K562 (cell line): ENCODE measurements around the gene ZNF319. TPM values are rescaled to one million over a fixed set of nuclear protein-coding genes. Genes with fewer than 3 reads are reported as not detected.
A peak's percentile ranks its signal among the peaks of the same experiment; 100 is the strongest.

Experiments
- ATAC-seq: fragments of 200-7000 bp; cut with Tn5 transposase; 3 replicates; pipeline ENCODE4 v1.9.1; 2020; ENCODE audit warnings: moderate library complexity
- BruUV-seq: library from RNA; stranded (reverse); fragments of 400-500 nt; replicated peaks from 2 replicates; lab custom pipeline; 2021; lab: Mats Ljungman, UMichigan
- CTCF ChIA-PET: fragments of 300-600 bp; formaldehyde crosslinking; extraction: SDS; loops from one replicate; lab custom pipeline; 2021; ENCODE audit warnings: low intra/inter-chr PET ratio; lab: Yijun Ruan, JAX
- POLR2A ChIA-PET: fragments of 300-600, 350-650 bp; sonication (Branson Sonifier 250); formaldehyde crosslinking; extraction: SDS; loops from one replicate; lab custom pipeline; 2021; ENCODE audit warnings: antibody characterized with exemption, inconsistent platforms; lab: Yijun Ruan, JAX
- DNase-seq, 4 experiments: peaks; one replicate each; pipeline versions ENCODE4 v3.0.0 to v3.0.0-alpha.2; 2011 to 2018; ENCODE audit warnings: low spot score in 3 of 4, mixed read lengths in 3 of 4; ENCODE audit errors: extremely low read depth in 1 of 4
- FAIRE-seq: peaks from 2 replicates; lab custom pipeline; 2011; peaks lifted over from hg19 to GRCh38; lab: Jason Lieb, UNC
- H2AFZ ChIP-seq: 2 replicates; pipeline ENCODE4 v1.6.0; 2011; ENCODE audit warnings: low read depth, low read length, control low read depth, inconsistent platforms
- H3K27ac ChIP-seq: fragments of 200-600 bp; 3 replicates; pipeline ENCODE4 v1.8.0; 2011; ENCODE audit warnings: low read depth, mild to moderate bottlenecking, control low read depth, inconsistent platforms, low read length, moderate library complexity, mixed read lengths; ENCODE audit errors: extremely low read depth
- H3K27me3 ChIP-seq, 2 experiments: fragments of 300-600 bp in 1 of 2; 2 replicates in 1 of 2; 3 replicates in 1 of 2; pipeline versions ENCODE4 v1.6.0 to v1.8.0; 2011; ENCODE audit warnings: inconsistent platforms in 2 of 2, low read length in 2 of 2, mild to moderate bottlenecking in 1 of 2, mixed read lengths in 1 of 2, moderate library complexity in 1 of 2; ENCODE audit not compliant: control insufficient read depth in 2 of 2, insufficient read depth in 2 of 2
- H3K36me3 ChIP-seq: fragments of 300-600 bp; 3 replicates; pipeline ENCODE4 v1.8.0; 2011; ENCODE audit warnings: mild to moderate bottlenecking, low read length, inconsistent platforms; ENCODE audit not compliant: control insufficient read depth, insufficient read depth
- H3K4me1 ChIP-seq, 2 experiments: fragments of 200-600 bp in 1 of 2; replicated peaks in 1 of 2; 2 replicates in 1 of 2; 3 replicates in 1 of 2; pipeline versions ENCODE4 v1.5.1 to v1.8.0; 2011; ENCODE audit warnings: inconsistent platforms in 2 of 2, low read length in 2 of 2, mild to moderate bottlenecking in 1 of 2, mixed read lengths in 1 of 2, moderate library complexity in 1 of 2; ENCODE audit not compliant: control insufficient read depth in 2 of 2, insufficient read depth in 2 of 2
- H3K4me2 ChIP-seq: 2 replicates; pipeline ENCODE4 v1.6.1; 2011; ENCODE audit warnings: low read length, control low read depth, inconsistent platforms, mixed read lengths; ENCODE audit not compliant: insufficient read depth
- H3K4me3 ChIP-seq: fragments of 200-600 bp; sonication (generic), shearing (Covaris generic); 2 replicates; pipeline ENCODE4 v1.5.1; 2016; ENCODE audit warnings: control low read depth, inconsistent platforms
- H3K79me2 ChIP-seq: fragments of 200-600 bp; 3 replicates; pipeline ENCODE4 v1.8.0; 2011; ENCODE audit warnings: low read length, inconsistent platforms; ENCODE audit not compliant: control insufficient read depth, insufficient read depth
- H3K9ac ChIP-seq, 2 experiments: 2 replicates each; pipeline versions ENCODE4 v1.6.0 to v1.6.1; 2011; ENCODE audit warnings: low read depth in 2 of 2, low read length in 2 of 2, control low read depth in 1 of 2, inconsistent platforms in 1 of 2, mild to moderate bottlenecking in 1 of 2, mixed read lengths in 1 of 2; ENCODE audit not compliant: insufficient read depth in 1 of 2
- H3K9me1 ChIP-seq: one replicate; pipeline ENCODE4 v1.6.0; 2011; ENCODE audit warnings: inconsistent platforms, mild to moderate bottlenecking, low read length, moderate library complexity; ENCODE audit not compliant: control insufficient read depth, insufficient read depth
- H3K9me3 ChIP-seq: replicated peaks from 2 replicates; pipeline ENCODE4 v1.5.1; 2011; ENCODE audit warnings: low read depth, low read length, inconsistent platforms; ENCODE audit not compliant: control insufficient read depth, insufficient read depth
- H4K20me1 ChIP-seq: replicated peaks from 2 replicates; pipeline ENCODE4 v1.6.1; 2011; ENCODE audit warnings: low read length, inconsistent platforms, mixed read lengths; ENCODE audit not compliant: control insufficient read depth, insufficient read depth
- AFF4 ChIP-seq: sonication (generic); formaldehyde crosslinking; IDR thresholded peaks from 2 replicates; pipeline ENCODE4 v1.8.0; 2023; ENCODE audit warnings: mild to moderate bottlenecking, missing genetic modification reagents
- BCL6 ChIP-seq: fragments of 250-450 bp; sonication (Bioruptor Pico); IDR thresholded peaks from 2 replicates; pipeline ENCODE4 v1.4.0; 2020
- DIDO1 ChIP-seq: fragments of 450-650 bp; IDR thresholded peaks from 2 replicates; pipeline ENCODE4 v1.6.1; 2016; ENCODE audit warnings: low read depth, missing biosample characterization, missing genetic modification characterization
- E2F6 ChIP-seq, 2 experiments: IDR thresholded peaks; 2 replicates each; pipeline ENCODE4 v1.6.1; 2011; ENCODE audit warnings: borderline replicate concordance in 1 of 2, control low read depth in 1 of 2, low read depth in 1 of 2, low read length in 1 of 2, mild to moderate bottlenecking in 1 of 2, mixed read lengths in 1 of 2, moderate library complexity in 1 of 2; ENCODE audit not compliant: insufficient read depth in 1 of 2, insufficient read length in 1 of 2, poor library complexity in 1 of 2, severe bottlenecking in 1 of 2; ENCODE audit errors: extremely low read depth in 1 of 2
- HNRNPL ChIP-seq: fragments of 200-400 bp; formaldehyde crosslinking; IDR thresholded peaks from 2 replicates; pipeline ENCODE4 v1.6.1; 2017; ENCODE audit warnings: low read depth, mild to moderate bottlenecking, low read length
- KDM5B ChIP-seq: fragments of 200-600 bp; sonication (generic); IDR thresholded peaks from 2 replicates; pipeline ENCODE4 v1.6.1; 2012; ENCODE audit warnings: low read depth, mild to moderate bottlenecking, moderate library complexity, low read length, control low read depth, inconsistent platforms; ENCODE audit not compliant: insufficient replicate concordance
- KLF1 ChIP-seq: fragments of 450-650 bp; IDR thresholded peaks from 2 replicates; pipeline ENCODE4 v1.6.1; 2016; ENCODE audit warnings: missing genetic modification characterization, missing compliant biosample characterization
- SMARCA5 ChIP-seq: fragments of 450-650 bp; IDR thresholded peaks from 2 replicates; pipeline ENCODE4 v1.6.1; 2016
- SMARCB1 ChIP-seq: IDR thresholded peaks from 2 replicates; pipeline ENCODE4 v1.6.1; 2011; ENCODE audit warnings: improper control_type of control experiment, low read depth; ENCODE audit not compliant: insufficient read length
- UBTF ChIP-seq, 2 experiments: IDR thresholded peaks; 2 replicates each; pipeline ENCODE4 v1.6.1; 2012; ENCODE audit warnings: improper control_type of control experiment in 2 of 2, low read depth in 2 of 2, low read length in 2 of 2, borderline replicate concordance in 1 of 2
- XRCC4 ChIP-seq: IDR thresholded peaks from one replicate; pipeline ENCODE4 v1.6.1; 2011; ENCODE audit not compliant: insufficient read depth, insufficient read length; ENCODE audit errors: extremely low read depth
- ZFX ChIP-seq: sonication (generic); formaldehyde crosslinking; IDR thresholded peaks from 2 replicates; pipeline ENCODE4 v1.8.0; 2022; ENCODE audit warnings: mild to moderate bottlenecking, missing genetic modification reagents, moderate library complexity
- ZNF23 ChIP-seq: fragments of 250-450 bp; sonication (Bioruptor Pico); IDR thresholded peaks from 2 replicates; pipeline ENCODE4 v1.4.0; 2020; ENCODE audit warnings: mild to moderate bottlenecking
- ZNF3 ChIP-seq: fragments of 250-450 bp; sonication (Bioruptor Pico); IDR thresholded peaks from 2 replicates; pipeline ENCODE4 v1.5.0; 2021; ENCODE audit warnings: mild to moderate bottlenecking, moderate library complexity
- WGBS: fragments of 100-300 bp; shearing (Covaris generic); methylation state at CpG from one replicate; pipeline ENCODE4 v1.1.6; 2016; ENCODE audit warnings: low coverage, mixed read lengths; ENCODE audit not compliant: insufficient coverage; ENCODE audit errors: missing lambda C conversion rate; 5-methylcytosine and 5-hydroxymethylcytosine counted together
- in situ Hi-C: fragments of 300-500 bp; cut with MboI; formaldehyde crosslinking; loops from 4 replicates; pipeline ENCODE4 v1.15.0; 2018; ENCODE audit warnings: inconsistent platforms, mixed read lengths
- intact Hi-C: fragments of 100-400 bp; cut with micrococcal nuclease; formaldehyde crosslinking; loops from 2 replicates; pipeline ENCODE4 v1.14.2; 2022
- polyA plus RNA-seq, 8 experiments: library from polyadenylated mRNA; depleted of rRNA in 4 of 8; stranded (reverse) in 5 of 8; unstranded in 3 of 8; fragments of >200 nt; fragmentation: Nextera tagmentation in 2 of 8; fragmentation: Illumina TruSeq in 1 of 8; extraction: Ambion mirVana in 2 of 8; extraction: Trizol in 1 of 8; gene quantifications; 2 replicates each; pipeline versions ENCODE4 v1.2.1 to v1.2.3, GENCODE V29; 2011 to 2014; ENCODE audit warnings: inconsistent platforms in 1 of 8, missing spikeins in 1 of 8
- total RNA-seq, 7 experiments: library from RNA; depleted of rRNA in 6 of 7; stranded (reverse); fragments of >200 nt in 6 of 7; fragmentation: Illumina TruSeq in 2 of 7; extraction: Trizol in 2 of 7; gene quantifications; 2 replicates each; pipeline versions ENCODE4 v1.2.1 to v1.2.3, GENCODE V29; 2011 to 2021; ENCODE audit warnings: low replicate concordance in 1 of 7

Gene ZNF319
- total and polyA plus RNA-seq, 9 of the 15 experiments (the other 6 are each of a cell fraction or from before 2014, with no cell fraction given) = 0.20 to 5.7 (median 1.4) TPM

- H3K4me1 ChIP-seq = peaks cover 12 to 54% of the 10 kb centered on the region in 2 experiments; a peak in 4 of 5 replicates
- WGBS = under 1% methylated on average over 45 of the region's 65 CpGs
- H3K9ac ChIP-seq = peak overlapping the region; percentile 70 to 90
- no peaks in the 10 kb centered on the region for H3K9me1 ChIP-seq
- intact Hi-C loops = loop anchor here (10.0 kb wide), 2 partner anchors 169 to 729 kb away; partner anchors contain the start of gene CSNK2A2
- no peaks in the 10 kb centered on the region for H3K36me3 ChIP-seq
- no peaks in the 10 kb centered on the region for H3K9me3 ChIP-seq
- no peaks in the 10 kb centered on the region for H3K27me3 ChIP-seq
- DNase-seq (peak; percentile 51 to 59 (median 55)), ATAC-seq (peak; percentile 61), FAIRE-seq (no peak)
- CTCF ChIA-PET = no interaction called here
- no TSS peak for BruUV-seq
- in situ Hi-C loops = no loop called here
- peak overlapping the region; percentile 81 for H3K4me2 ChIP-seq
- POLR2A ChIA-PET = no interaction called here
- peak overlapping the region; percentile 98 for H2AFZ ChIP-seq
- H3K79me2 ChIP-seq = peaks cover 17% of the 10 kb centered on the region; the same call in 2 of the 3 replicates
- H4K20me1 ChIP-seq = no peaks in the 10 kb centered on the region
- peak overlapping the region; percentile 71; the same call in 2 of the 3 replicates for H3K27ac ChIP-seq
- peak overlapping the region; percentile 79 for H3K4me3 ChIP-seq
- TF ChIP-seq SMARCA5 (no peak), ZNF3 (CRISPR knock-in tag) (no peak), E2F6 (IDR thresholded peaks at IDR 0.05; ENCODE audit: borderline replicate concordance in 1 of 2, extremely low read depth in 1 of 2, insufficient read depth in 1 of 2, insufficient read length in 1 of 2, low read depth in 1 of 2, low read length in 1 of 2, poor library complexity in 1 of 2, severe bottlenecking in 1 of 2) (peak; percentile 43 to 66), BCL6 (CRISPR knock-in tag) (no peak), DIDO1 (tag) (no peak), SMARCB1 (no peak), HNRNPL (peak; percentile 5), UBTF (IDR thresholded peaks at IDR 0.05; ENCODE audit: borderline replicate concordance in 1 of 2, low read depth in 2 of 2, low read length in 2 of 2) (peak; percentile 9 to 32; a peak in 1 of 4 replicates), ZNF23 (CRISPR knock-in tag) (no peak), XRCC4 (no peak), KLF1 (tag) (no peak), KDM5B (peak; percentile 25), AFF4 (CRISPR knock-in tag) (no peak), ZFX (CRISPR knock-in tag) (peak; percentile 44; the same call in 1 of the 2 replicates)
Observed at GRCh38 chr16:58026139-58026704, 25.8 kb upstream of the ZNF319 start.
